GM21367 (cell line): Measurements from ENCODE around the gene CENPX.
"Not testable (repeated sequence)": the region's sequence is repeated elsewhere in the genome, so short reads cannot be mapped to it uniquely, and the experiment has no call there.

ENCODE experiments used
- ATAC-seq: cut with Tn5 transposase; IDR thresholded peaks from one replicate; pipeline ENCODE4 v1.9.1; 2021; ENCODE audit not compliant: unreplicated experiment

The CENPX gene

DNA sequence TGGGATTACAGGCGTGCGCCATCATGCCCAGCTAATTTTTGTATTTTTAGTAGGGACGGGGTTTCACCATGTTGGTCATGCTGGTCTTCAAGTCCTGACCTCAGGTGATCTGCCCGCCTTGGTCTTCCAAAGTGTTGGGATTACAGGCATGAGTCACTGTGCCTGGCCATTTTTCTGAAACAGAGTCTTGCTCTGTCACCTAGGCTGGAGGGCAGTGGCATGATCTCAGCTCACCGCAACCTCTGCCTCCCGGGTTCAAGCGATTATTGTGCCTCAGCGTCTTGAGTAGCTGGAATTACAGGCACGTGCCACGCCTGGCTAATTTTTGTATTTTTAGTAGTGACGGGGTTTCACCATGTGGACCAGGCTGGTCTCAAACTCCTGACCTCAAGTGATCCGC, 41.2 kb downstream of the CENPX start:
- not testable (repeated sequence) for ATAC-seq

DNA sequence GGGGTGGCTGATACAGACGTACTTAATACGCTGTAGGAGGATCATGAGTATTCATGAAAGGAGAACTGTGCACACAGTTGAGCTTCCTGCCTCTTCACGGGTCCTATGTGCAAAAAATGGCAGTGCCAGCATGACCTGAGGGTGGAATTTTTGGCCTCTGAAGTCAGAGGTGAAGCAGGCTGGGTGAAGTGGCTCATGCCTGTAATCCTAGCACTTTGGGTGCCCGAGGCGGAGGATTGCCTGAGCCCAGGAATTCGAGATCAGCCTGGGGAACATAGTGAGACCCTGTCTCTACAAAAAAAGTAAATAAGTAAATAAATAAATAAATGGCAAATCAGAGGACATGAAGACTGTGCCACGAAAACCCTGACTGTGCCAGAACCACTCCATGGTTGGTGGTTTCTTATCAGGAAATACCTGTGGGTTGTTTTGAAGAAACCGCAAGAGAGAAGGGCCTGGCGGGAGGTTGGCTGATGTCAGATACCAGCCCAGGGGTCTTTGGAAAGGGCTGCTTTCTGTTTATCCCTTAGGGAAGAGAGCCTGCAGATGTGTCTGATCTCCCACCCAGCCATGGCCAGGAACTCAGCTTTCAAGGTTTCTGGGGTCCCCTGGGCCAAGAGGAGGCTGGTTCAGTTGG, 41.9 kb downstream of the CENPX start:
- ATAC-seq = no peak

DNA sequence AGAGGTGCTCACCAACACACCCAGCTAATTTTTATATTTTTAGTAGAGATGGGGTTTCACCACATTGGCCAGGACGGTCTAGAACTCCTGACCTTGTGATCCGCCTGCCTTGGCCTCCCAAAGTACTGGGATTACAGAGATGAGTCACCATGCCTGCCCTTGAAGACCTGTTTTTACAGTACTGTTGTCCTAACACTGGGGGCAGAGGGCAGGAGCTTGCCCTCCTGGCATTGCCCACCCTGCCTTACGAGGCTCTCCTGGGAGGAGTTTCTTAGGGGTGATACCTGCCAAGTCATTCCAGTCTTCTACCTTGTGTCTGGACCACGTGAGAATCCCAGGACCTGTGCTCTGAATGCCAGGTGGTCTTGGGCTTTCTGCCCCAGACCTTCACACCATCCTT, 42.6 kb downstream of the CENPX start:
- ATAC-seq = no peak

DNA sequence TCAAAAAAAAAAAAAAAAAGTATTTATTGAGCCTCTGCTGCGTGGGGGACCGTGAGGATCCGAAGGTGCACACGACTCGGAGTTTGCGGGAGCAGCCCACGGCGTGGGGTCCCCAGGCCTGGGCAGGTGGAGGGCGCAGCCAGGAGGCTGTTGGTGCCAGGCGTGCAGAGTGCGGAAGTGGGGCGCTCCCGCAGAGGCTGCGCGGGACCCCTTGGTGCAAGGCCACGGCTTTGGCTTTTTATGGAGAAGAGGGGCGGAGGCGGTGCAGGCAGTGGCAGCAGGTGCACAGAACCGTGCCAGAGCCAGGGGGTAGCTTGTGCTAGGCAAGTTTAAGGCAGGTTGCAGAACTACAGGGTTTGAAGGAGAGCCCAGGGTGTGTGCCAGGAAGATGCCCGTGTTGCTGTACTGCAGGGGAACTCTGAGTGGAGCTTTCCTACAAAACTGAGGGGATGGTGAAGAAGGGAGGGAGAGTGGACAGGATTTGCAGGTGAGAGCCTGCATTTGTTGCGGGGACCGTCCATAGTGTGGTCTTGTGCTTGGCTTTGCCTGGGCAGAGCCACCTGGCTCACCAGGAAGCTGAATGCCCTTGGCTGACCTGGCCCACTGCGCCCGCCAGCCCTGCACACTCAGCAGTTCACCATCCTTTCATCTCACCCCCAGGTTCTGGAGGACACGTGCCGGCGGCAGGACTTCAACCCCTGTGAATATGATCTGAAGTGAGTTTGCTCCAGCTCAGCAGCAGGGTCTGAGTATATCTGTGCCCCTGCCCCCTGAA, 44.0 kb downstream of the CENPX start:
- ATAC-seq = no peak

DNA sequence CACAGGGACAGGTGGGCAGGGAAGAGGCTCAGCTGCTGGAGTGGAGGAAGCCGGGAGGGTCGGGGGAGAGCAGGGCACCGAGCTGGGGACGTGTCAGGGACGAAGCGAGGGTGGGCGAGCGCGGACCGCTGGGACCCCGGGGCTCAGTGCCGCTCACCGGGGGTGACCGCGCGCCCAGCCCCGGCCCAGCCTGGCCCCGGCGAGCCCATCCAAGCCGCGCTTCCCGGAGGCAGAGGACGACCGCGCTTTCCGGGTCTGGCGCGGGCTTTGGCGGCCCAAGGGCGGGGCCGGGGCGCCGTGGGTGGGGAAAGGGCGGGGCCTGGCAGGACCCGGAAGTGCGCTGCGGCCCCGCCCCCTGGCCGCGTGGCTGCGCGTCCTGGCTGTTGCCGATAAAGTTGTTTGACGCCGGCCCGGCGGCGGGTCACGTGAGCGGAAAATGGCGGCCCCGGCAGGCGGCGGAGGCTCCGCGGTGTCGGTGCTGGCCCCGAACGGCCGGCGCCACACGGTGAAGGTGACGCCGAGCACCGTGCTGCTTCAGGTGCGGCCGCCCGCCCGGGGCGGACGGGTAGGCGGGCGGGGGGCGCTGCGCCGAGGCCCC, 45.4 kb downstream of the CENPX start, which contains the start of gene ASPSCR1:
Gene ASPSCR1 (plus strand): TSS at position 419 of the 598 bp plus-strand sequence. CDS start 18 bp downstream, at position 437.
- peak; percentile 80 for ATAC-seq

DNA sequence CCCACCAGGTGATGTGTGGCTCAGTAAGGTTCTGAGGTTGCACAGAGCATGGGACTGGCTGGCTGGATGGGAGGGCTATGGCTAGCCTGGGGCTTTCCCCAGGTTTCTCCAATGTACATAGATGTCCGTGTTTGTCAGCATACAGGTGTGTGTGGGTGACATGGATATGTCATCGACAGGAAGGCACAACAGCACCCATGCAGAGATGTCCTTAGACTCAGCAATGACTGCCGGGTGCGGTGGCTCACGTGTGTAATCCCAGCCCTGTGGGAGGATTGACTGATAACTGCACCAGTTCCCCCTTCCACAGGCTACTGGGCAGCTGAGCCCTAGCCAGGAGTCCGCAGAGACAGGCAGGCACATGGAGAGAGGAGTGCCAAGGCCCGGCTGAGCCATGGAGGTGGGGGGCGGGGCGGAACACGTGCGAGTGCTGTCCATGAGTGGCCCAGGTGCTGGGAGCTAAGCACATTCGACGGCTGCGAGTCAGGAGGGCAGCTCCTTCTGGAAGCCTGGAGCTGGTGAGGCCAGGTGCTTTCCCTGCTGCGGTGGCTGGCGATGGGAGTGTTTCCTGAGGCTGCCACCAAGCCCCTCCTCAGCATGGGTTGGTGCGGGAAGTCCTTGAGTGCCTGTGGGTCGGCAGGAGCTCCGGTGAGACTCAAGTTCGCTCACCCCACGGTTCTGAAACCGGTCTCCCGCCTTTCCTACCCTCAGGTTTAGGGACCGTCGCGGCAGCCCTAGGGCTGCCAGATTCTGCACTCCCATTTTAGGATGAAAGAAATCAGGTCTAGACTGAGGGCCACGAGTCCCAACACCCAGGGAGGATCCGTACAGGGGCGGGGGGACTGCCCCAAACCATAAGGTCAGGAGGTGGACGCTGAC, 46.1 kb downstream of the CENPX start:
- ATAC-seq = no peak

DNA sequence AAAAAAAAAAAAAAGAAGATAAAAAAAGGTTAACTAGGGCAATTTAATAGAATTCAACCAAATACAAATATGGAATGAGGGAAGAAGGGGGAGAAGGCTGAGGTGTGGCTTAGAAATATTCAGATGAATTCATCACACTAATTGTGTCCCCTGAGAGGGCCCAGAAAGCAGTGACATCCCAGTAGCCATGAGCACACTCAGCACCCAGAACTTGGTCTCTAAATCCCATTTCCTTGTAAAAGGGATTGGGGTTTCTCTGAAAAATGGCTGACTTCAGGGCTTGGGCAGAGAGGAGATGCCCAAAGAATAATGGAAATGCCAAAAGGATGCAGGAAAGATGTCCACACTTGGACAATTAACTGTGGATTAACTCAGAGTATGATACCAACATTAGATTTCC, 49.2 kb downstream of the CENPX start:
- no peak for ATAC-seq

DNA sequence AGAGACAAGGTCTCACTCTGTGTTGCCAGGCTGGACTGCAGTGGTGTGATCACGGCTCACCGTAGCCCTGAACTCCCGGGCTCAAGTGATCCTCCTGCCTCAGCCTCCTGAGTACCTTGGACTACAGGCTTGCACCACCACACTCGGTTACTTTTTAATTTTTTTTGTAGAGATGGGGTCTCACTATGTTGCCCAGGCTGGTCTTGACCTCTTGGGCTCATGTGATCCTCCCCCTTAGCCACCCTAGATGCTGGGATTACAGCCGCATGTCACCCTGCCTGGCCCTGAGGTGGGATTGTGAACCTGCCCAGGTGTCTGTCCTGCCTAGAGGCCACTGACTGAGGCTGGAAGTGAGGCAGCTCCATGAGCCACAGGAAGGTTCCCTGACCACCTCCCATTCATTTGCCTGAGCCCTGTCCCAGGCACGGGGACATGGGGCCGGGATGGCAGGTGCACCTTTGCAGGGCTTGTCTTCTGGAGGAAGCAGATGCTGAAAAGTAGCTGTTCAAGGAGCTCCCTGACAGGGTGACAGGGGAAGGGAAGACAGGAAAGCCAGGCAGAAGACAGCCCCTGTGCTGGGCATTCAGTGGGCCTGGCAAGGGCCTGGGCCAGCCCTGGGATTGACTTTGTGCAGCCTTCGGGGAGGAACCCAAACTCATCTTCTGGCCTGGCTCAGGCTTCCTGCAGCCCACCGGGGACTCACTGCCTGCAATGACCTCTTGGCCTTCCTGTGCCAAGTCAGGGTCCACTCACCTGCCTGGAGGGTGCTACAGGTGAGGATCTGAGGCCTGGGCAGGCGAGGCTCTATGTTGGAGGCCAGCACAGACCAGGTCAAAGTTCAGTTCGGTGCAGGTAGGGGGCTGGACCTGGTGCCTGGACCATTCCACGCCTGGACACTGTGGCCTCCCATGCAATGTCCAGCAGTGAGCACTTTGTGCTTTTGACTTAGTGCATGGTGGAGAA, 53.5 kb downstream of the CENPX start:
- ATAC-seq = no peak
